ENCODE data around the gene PARPBP.

GRCh38 chr12:102093319-102093718, 26.7 kb upstream of the PARPBP start:
- TF ChIP-seq, protein P1, sequence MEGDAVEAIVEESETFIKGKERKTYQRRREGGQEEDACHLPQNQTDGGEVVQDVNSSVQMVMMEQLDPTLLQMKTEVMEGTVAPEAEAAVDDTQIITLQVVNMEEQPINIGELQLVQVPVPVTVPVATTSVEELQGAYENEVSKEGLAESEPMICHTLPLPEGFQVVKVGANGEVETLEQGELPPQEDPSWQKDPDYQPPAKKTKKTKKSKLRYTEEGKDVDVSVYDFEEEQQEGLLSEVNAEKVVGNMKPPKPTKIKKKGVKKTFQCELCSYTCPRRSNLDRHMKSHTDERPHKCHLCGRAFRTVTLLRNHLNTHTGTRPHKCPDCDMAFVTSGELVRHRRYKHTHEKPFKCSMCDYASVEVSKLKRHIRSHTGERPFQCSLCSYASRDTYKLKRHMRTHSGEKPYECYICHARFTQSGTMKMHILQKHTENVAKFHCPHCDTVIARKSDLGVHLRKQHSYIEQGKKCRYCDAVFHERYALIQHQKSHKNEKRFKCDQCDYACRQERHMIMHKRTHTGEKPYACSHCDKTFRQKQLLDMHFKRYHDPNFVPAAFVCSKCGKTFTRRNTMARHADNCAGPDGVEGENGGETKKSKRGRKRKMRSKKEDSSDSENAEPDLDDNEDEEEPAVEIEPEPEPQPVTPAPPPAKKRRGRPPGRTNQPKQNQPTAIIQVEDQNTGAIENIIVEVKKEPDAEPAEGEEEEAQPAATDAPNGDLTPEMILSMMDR (conservative IDR thresholded peaks at IDR 0.05; ENCODE audit: low read depth, low read length), result no peak
- TF ChIP-seq EZH2phosphoT487 (IDR thresholded peaks at IDR 0.05; ENCODE audit: borderline replicate concordance, low read length), result no peak
